Measurements from ENCODE around the gene BABAM2.
"Not testable (repeated sequence)": the region's sequence is repeated elsewhere in the genome, so short reads cannot be mapped to it uniquely, and the experiment has no call there.

Gene BABAM2

GRCh38 chr2:27988718-27989117 is 98.2 kb downstream of the BABAM2 start:
- no peak for DNase-seq

- DNase-seq, result no peak
Measured at GRCh38 chr2:27989149-27989548, 98.6 kb downstream of the BABAM2 start.

DNA sequence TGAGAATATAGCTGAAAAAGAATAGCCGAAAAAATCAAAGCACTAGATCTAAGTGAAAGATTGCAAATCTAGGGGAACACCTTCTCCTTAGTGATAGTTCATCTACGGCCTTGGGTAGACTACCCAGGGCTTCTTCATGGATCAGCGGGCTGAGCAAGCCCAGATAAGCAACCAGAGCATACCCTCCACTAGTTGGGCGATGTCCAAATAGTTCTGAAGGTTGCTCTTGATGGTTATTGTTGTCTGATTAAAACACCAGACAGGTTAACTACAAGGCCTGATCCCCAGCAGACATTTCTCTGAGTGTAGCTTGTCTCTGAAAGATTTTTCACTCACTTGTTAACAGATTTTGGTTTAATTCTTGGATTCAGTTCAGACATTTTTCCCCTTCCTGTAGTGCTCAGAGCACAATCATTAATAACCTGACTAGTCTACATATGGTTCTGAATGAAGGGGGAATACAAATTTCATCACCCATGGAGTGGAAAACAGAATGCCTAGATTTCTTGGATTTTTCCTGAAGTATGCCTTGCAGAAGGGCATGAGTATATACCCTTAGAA is 99.6 kb downstream of the BABAM2 start:
- no peak for DNase-seq

DNA sequence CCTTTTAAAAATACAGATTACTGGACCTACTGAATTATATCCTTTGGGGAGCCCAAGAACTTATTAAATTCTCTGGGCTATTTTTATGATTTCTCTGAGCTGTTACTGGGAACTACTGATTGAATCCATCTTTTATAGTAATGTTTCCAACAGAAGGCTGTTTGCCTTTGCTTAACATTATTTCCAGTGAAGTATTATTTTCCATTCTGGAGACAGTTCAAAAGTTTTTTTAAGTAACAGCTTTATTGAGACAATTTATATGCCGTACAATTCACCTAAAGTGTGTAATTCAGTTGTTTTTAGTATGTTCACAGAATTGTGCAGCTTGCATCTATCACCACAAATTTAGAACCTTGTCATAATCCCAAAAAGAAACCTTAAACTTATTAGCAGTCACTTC is 100.6 kb downstream of the BABAM2 start:
- no peak for DNase-seq

GRCh38 chr2:27992787-27993401 is 102.4 kb downstream of the BABAM2 start:
- DNase-seq, result no peak

DNA sequence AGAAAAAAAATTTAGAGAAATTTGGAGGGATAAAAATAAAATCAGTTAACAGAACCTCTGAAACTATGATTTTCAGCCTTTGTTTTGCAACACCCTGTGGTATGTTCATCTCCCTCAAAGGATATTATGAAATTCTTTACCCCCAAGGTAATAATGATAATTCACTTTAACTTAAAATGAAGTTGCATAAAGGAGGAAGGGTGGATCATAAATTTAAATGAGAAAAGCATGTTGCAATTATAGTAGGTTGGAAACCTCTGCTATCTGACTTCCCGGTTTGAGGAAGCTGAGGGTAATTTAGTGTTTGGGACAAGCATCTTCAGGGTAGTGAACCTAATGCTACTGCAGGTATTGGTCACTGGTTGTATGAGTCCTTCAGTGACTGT is 102.9 kb downstream of the BABAM2 start:
- DNase-seq, result no peak

DNA sequence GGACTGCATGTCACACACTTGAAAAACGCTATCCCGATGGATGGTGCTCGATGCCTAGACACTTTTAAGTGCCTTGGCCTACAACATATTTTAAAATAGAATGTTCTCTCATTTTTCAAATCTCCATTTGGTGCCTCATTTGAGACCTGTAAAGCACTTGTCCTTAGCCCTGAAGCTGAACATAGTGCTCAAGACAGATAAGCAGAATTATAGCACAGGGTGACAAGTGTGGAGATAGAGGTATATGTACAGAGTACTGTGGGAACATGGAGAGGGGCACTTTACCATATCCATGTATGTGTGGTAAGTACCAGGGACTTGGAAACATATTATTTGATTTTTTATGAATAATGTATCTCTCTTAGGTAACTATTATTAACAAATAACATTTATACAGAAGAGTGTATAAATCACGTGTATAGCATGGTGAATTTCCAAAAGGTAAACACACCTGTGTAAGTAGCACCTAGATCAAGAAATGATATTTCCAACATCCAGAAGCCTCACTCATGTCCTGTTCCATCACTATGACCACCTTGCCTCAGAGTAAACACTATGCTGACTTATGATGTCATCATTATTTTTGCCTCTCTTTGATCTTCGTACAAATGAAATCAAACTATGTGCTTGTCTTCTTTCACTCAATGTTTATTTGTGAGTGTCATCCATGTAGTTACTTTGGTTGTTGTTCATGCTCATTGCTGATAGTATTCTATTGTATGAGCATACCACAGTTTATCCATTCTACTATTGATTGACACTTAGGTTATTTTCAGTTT is 103.6 kb downstream of the BABAM2 start:
- DNase-seq, result no peak

- no peak for DNase-seq
Measured at GRCh38 chr2:27996156-27996922, 105.8 kb downstream of the BABAM2 start.

- DNase-seq, result no peak
Measured at GRCh38 chr2:28000287-28000686, 109.8 kb downstream of the BABAM2 start.

DNA sequence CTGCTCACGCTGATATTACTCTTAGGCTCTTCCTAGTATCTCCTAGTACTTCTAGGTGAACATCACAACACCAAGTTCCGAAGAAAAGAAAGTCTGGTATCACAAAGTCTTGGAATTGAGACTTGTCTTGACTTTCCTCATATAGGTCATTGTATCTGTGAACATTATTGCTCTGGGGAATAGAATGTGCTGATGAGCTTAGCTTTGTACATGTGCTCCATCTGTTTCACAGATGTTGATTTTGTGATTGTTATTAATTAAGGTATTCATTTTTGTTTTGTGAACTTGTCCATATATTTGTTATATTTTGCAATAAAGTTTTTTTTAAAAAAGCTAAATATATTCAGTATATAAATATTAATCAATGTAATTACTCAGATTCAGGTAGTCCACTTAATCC is 111.7 kb downstream of the BABAM2 start:
- no peak for DNase-seq

DNA sequence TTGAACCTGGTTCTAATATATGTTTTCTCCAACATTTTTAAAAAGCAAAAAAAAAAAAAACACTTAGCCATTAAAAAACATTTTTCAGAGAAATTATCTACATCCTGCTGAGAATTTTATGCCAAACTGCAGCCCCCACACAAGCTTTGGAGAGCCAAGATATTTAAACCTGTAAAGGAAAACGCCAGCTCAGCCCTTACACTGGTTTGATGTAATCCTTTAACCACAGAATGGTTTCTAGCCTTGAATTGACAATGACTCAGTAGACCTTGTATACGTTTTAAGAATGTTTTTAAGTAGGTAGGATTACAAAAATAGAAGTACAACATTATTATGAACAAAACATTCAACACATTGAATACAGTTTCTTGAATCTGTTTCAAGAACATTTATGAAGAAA is 113.6 kb downstream of the BABAM2 start:
- no peak for DNase-seq

GRCh38 chr2:28009732-28010131 is 119.2 kb downstream of the BABAM2 start:
- DNase-seq, result no peak

GRCh38 chr2:28011322-28011737 is 120.8 kb downstream of the BABAM2 start:
- DNase-seq, result no peak

GRCh38 chr2:28018474-28018873 is 127.9 kb downstream of the BABAM2 start:
- DNase-seq, result not testable (repeated sequence)

DNA sequence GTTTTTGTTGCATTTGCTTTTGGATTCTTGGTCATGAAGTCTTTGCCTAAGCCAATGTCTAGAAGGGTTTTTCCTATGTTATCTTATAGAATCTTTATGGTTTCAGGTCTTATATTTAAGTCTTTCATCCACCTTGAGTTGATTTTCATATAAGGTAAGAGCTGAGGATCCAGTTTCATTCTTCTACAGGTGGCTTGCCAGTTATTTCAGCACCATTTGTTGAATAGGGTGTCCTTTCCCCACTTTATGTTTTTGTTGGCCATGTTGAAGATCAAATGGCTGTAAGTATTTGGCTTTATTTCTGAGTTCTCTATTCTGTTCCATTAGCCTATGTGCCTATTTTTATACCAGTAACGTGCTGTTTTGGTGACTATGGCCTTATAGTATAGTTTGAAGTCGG is 129.0 kb downstream of the BABAM2 start:
- DNase-seq, result not testable (repeated sequence)

GRCh38 chr2:28021898-28022297 is 131.4 kb downstream of the BABAM2 start:
- DNase-seq, result no peak

DNA sequence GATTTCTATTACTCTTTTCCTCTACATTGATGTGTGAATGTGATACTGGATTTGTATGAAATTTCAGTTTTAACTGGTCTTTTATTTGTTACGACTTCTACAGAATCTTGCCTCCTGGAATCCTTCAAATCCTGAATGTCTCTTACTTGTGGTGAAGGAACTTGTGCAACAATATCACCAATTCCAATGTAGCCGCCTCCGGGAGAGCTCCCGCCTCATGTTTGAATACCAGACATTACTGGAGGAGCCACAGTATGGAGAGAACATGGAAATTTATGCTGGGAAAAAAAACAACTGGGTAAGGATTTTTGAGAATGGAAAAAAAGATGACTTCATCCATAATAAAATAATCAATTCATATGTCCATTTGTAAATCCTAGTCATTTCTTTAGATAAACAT is 134.6 kb downstream of the BABAM2 start:
- no peak for DNase-seq

- not testable (repeated sequence) for DNase-seq
Measured at GRCh38 chr2:28026230-28026629, 135.7 kb downstream of the BABAM2 start.

DNA sequence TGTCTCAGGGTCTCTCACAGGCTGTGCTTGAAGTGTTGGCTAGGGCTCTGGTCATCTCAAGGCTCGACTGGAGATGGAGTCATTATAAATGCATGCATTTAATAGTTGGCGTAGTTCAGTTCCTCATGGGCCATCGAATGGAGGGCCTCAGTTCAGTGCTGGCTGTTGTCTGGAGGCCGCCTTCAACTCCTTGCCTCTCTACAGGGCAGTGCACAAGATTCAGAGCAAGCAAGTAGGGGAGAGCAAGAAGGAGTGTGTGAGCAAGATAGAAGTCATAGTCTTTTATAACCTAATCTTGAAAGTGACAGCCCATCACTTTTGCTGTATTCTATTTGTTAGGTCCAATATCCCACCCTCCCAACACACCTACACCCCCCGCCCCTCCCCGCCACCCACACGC is 137.5 kb downstream of the BABAM2 start:
- DNase-seq, result no peak

GRCh38 chr2:28030600-28030999 is 140.1 kb downstream of the BABAM2 start:
- DNase-seq, result no peak

DNA sequence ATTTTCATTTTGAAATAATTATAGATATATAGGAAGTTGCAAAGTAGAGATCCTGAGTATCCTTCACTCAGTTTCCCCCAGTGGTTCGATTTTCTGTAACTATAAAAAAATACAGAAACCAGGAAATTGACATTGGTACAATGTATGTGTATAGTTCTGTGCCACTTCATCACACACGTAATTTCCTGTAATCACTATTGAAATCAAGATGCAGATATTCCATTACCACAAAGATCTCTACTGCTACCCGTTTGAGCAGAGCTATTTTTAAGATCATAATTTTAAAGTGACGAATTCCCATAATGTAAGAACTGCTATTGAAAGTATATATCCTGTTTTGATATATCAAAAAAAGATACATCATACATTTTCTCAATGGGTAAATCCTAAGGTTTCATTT is 142.3 kb downstream of the BABAM2 start:
- no peak for DNase-seq

DNA sequence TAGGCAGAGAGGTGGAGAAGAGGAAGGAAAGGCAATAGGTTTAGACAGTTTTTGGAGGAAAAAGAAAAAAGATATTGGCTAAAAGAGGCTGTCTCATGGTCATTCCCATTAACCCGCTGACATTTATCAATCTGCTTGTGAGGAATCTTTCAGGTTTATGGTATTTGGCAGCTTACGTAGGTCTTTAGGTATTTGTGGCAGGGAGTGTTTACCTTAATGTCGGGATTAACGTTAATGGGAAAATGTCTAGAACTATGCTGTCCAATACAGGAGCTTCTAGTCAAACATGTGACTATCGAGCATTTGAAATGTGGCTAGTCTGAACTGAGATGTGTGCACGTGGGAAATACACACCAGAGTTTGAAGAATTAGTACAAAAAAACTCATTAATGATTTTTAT is 144.2 kb downstream of the BABAM2 start:
- DNase-seq, result no peak

- no peak for DNase-seq
Measured at GRCh38 chr2:28035163-28035690, 144.7 kb downstream of the BABAM2 start.
